ENCODE data around the gene NMNAT2. TPM values are rescaled to one million over a fixed set of nuclear protein-coding genes. Genes with fewer than 3 reads are reported as not detected.
A peak's percentile ranks its signal among the peaks of the same experiment; 100 is the strongest.

Gene NMNAT2
- total RNA-seq, 1 experiment from 2014 or later = not detected

GRCh38 chr1:183461350-183461749 lies 43.2 kb upstream of the NMNAT2 start (continued):
- TF ChIP-seq, protein P1, sequence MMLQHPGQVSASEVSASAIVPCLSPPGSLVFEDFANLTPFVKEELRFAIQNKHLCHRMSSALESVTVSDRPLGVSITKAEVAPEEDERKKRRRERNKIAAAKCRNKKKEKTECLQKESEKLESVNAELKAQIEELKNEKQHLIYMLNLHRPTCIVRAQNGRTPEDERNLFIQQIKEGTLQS (IDR thresholded peaks at IDR 0.05) = no peak
- TF ChIP-seq POLR2A (IDR thresholded peaks at IDR 0.05; ENCODE audit: borderline replicate concordance, extremely low read depth, insufficient read depth, insufficient read length) (no peak), TCF7L2 (IDR thresholded peaks at IDR 0.05; ENCODE audit: borderline replicate concordance, extremely low read depth, insufficient read depth, insufficient read length) (no peak), CTCF (IDR thresholded peaks at IDR 0.05 in 2 of 3, conservative IDR thresholded peaks at IDR 0.05 in 1 of 3; ENCODE audit: borderline replicate concordance in 1 of 3, insufficient read depth in 1 of 3, low read depth in 2 of 3, low read length in 2 of 3) (no peak), CEBPB (IDR thresholded peaks at IDR 0.05; ENCODE audit: low read depth) (peak; percentile 63), ZFX (IDR thresholded peaks at IDR 0.05) (no peak), ELF1 (IDR thresholded peaks at IDR 0.05; ENCODE audit: borderline replicate concordance, low read depth) (no peak), EZH2 (IDR thresholded peaks at IDR 0.05) (no peak), CBX3 (IDR thresholded peaks at IDR 0.05; ENCODE audit: low read depth) (no peak), SIN3A (IDR thresholded peaks at IDR 0.05; ENCODE audit: low read depth) (no peak), EZH2phosphoT487 (IDR thresholded peaks at IDR 0.05; ENCODE audit: borderline replicate concordance) (no peak), POLR2AphosphoS5 (IDR thresholded peaks at IDR 0.05; ENCODE audit: low read depth, low read length) (no peak), ZNF274 (IDR thresholded peaks at IDR 0.05; ENCODE audit: low read depth, low read length) (no peak), JUND (IDR thresholded peaks at IDR 0.05) (no peak), FOSL1 (IDR thresholded peaks at IDR 0.05; ENCODE audit: low read depth) (no peak), RAD21 (IDR thresholded peaks at IDR 0.05; ENCODE audit: low read depth) (no peak)
- TF ChIP-seq, protein P2, sequence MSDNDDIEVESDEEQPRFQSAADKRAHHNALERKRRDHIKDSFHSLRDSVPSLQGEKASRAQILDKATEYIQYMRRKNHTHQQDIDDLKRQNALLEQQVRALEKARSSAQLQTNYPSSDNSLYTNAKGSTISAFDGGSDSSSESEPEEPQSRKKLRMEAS (IDR thresholded peaks at IDR 0.05) = peak; percentile 24; the same call in 1 of the 2 replicates

Measured in HCT116 (cell line).